SK-N-SH (cell line): ENCODE results near the gene PHACTR3. TPM values are rescaled to one million over a fixed set of nuclear protein-coding genes. Genes with fewer than 3 reads are reported as not detected.

Experiments used
- CTCF ChIA-PET: fragments of 300-600, 350-600 bp; formaldehyde crosslinking; extraction: SDS; loops from one replicate; lab custom pipeline; 2021; lab: Yijun Ruan, JAX
- POLR2A ChIA-PET: fragments of 350-600 bp; sonication (Branson Sonifier 250); formaldehyde crosslinking; extraction: SDS; loops from one replicate; lab custom pipeline; 2020; ENCODE audit warnings: antibody characterized with exemption, inconsistent platforms; lab: Yijun Ruan, JAX
- DNase-seq: peaks from one replicate; pipeline ENCODE4 v3.0.0; 2012
- H2AFZ ChIP-seq: fragments of 200-600 bp; sonication (generic); 2 replicates; pipeline ENCODE4 v1.8.1; 2016; ENCODE audit warnings: antibody characterized with exemption, mild to moderate bottlenecking, low read depth
- H3F3A ChIP-seq: fragments of 200-600 bp; sonication (generic); replicated peaks from 2 replicates; pipeline ENCODE3; 2016; ENCODE audit warnings: antibody characterized with exemption, mild to moderate bottlenecking; ENCODE audit not compliant: insufficient read depth
- H3K27ac ChIP-seq, 2 experiments: fragments of 200-500 bp in 1 of 2; fragments of 200-600 bp in 1 of 2; sonication (Bioruptor generic) in 1 of 2; sonication (generic), shearing (Covaris generic) in 1 of 2; 2 replicates each; pipeline versions ENCODE4 v1.5.1 to v1.6.1; 2014 to 2016; ENCODE audit warnings: low read depth in 2 of 2, inconsistent platforms in 1 of 2, low read length in 1 of 2, mild to moderate bottlenecking in 1 of 2, mixed read lengths in 1 of 2
- H3K27me3 ChIP-seq: fragments of 200-600 bp; sonication (generic), shearing (Covaris generic); 2 replicates; pipeline ENCODE4 v1.6.1; 2016; ENCODE audit warnings: mixed run types; ENCODE audit not compliant: insufficient read depth
- H3K36me3 ChIP-seq, 2 experiments: fragments of 200-500 bp in 1 of 2; fragments of 200-600 bp in 1 of 2; sonication (Bioruptor generic) in 1 of 2; sonication (generic) in 1 of 2; replicated peaks in 1 of 2; 2 replicates each; pipeline versions ENCODE3 to v1.5.1; 2014 to 2016; ENCODE audit warnings: low read length in 1 of 2, mild to moderate bottlenecking in 1 of 2; ENCODE audit not compliant: insufficient read depth in 2 of 2, control insufficient read depth in 1 of 2
- H3K4me1 ChIP-seq, 2 experiments: fragments of 200-500 bp in 1 of 2; fragments of 200-600 bp in 1 of 2; sonication (Bioruptor generic) in 1 of 2; sonication (generic), shearing (Covaris generic) in 1 of 2; 2 replicates each; pipeline versions ENCODE4 v1.5.1 to v1.6.1; 2014 to 2016; ENCODE audit warnings: low read depth in 1 of 2, low read length in 1 of 2, mixed run types in 1 of 2; ENCODE audit not compliant: insufficient read depth in 2 of 2, control insufficient read depth in 1 of 2
- H3K4me2 ChIP-seq: fragments of 200-600 bp; sonication (generic), shearing (Covaris generic); 2 replicates; pipeline ENCODE4 v1.6.1; 2017; ENCODE audit warnings: mixed run types
- H3K4me3 ChIP-seq, 2 experiments: fragments of 200-500 bp in 1 of 2; fragments of 200-600 bp in 1 of 2; sonication (Bioruptor generic) in 1 of 2; sonication (generic), shearing (Covaris generic) in 1 of 2; 2 replicates each; pipeline versions ENCODE4 v1.5.1 to v1.8.1; 2014 to 2016; ENCODE audit warnings: low read depth in 2 of 2, inconsistent platforms in 1 of 2, low read length in 1 of 2, mild to moderate bottlenecking in 1 of 2, mixed read lengths in 1 of 2, moderate library complexity in 1 of 2
- H3K79me2 ChIP-seq: fragments of 200-600 bp; sonication (generic); 2 replicates; pipeline ENCODE4 v1.8.1; 2017; ENCODE audit warnings: mild to moderate bottlenecking; ENCODE audit not compliant: insufficient read depth
- H3K9ac ChIP-seq: fragments of 200-600 bp; sonication (generic); 2 replicates; pipeline ENCODE4 v1.6.1; 2017; ENCODE audit warnings: mixed run types
- H3K9me2 ChIP-seq: fragments of 200-600 bp; sonication (generic); 2 replicates; pipeline ENCODE4 v1.6.1; 2017; ENCODE audit warnings: mixed run types
- H3K9me3 ChIP-seq: fragments of 200-600 bp; sonication (generic); 2 replicates; pipeline ENCODE4 v1.6.1; 2017; ENCODE audit warnings: mixed run types, mild to moderate bottlenecking, moderate library complexity
- H4K20me1 ChIP-seq: fragments of 200-600 bp; sonication (generic); 2 replicates; pipeline ENCODE4 v1.6.1; 2017; ENCODE audit warnings: mild to moderate bottlenecking, mixed run types; ENCODE audit not compliant: insufficient read depth
- CHD2 ChIP-seq: fragments of 150-350 bp; IDR thresholded peaks from 2 replicates; pipeline ENCODE4 v1.6.1; 2018; ENCODE audit warnings: low read length; ENCODE audit not compliant: partially characterized antibody
- CTCF ChIP-seq: fragments of 200-600 bp; sonication (generic); IDR thresholded peaks from 2 replicates; pipeline ENCODE4 v1.6.1; 2017; ENCODE audit warnings: antibody characterized with exemption, mild to moderate bottlenecking, moderate library complexity
- FOXJ3 ChIP-seq: sonication (generic); formaldehyde crosslinking; IDR thresholded peaks from 2 replicates; pipeline ENCODE4 v1.5.1; 2020; ENCODE audit warnings: mild to moderate bottlenecking, missing genetic modification reagents
- FOXM1 ChIP-seq: IDR thresholded peaks from 2 replicates; pipeline ENCODE4 v1.4.0; 2012; ENCODE audit warnings: low read depth, mild to moderate bottlenecking
- GABPA ChIP-seq: IDR thresholded peaks from 2 replicates; pipeline ENCODE4 v1.4.0; 2012; ENCODE audit warnings: low read depth, mild to moderate bottlenecking
- GATA2 ChIP-seq: sonication (generic); formaldehyde crosslinking; IDR thresholded peaks from 2 replicates; pipeline ENCODE4 v1.5.0; 2020; ENCODE audit warnings: mild to moderate bottlenecking, missing genetic modification reagents
- JUND ChIP-seq: IDR thresholded peaks from 2 replicates; pipeline ENCODE4 v1.4.0; 2012
- MEF2A ChIP-seq: IDR thresholded peaks from 2 replicates; pipeline ENCODE4 v1.4.0; 2012; ENCODE audit warnings: low read depth, borderline replicate concordance
- NRF1 ChIP-seq: IDR thresholded peaks from 2 replicates; pipeline ENCODE4 v1.6.1; 2012; ENCODE audit warnings: low read depth, mild to moderate bottlenecking, low read length
- POLR2AphosphoS5 ChIP-seq: IDR thresholded peaks from 2 replicates; pipeline ENCODE4 v1.6.1; 2012; ENCODE audit warnings: low read depth, low read length
- RAD21 ChIP-seq: IDR thresholded peaks from 2 replicates; pipeline ENCODE4 v1.6.1; 2012; ENCODE audit warnings: mild to moderate bottlenecking, low read length
- REST ChIP-seq: IDR thresholded peaks from 2 replicates; pipeline ENCODE4 v1.6.1; 2012; ENCODE audit warnings: mild to moderate bottlenecking, low read depth, low read length, moderate library complexity
- RFX5 ChIP-seq: IDR thresholded peaks from 2 replicates; pipeline ENCODE4 v1.6.1; 2012; ENCODE audit warnings: mild to moderate bottlenecking, improper control_type of control experiment, low read length
- SIN3A ChIP-seq: IDR thresholded peaks from 2 replicates; pipeline ENCODE4 v1.6.1; 2012; ENCODE audit warnings: low read depth, mild to moderate bottlenecking, low read length, moderate library complexity, borderline replicate concordance
- TAF1 ChIP-seq: IDR thresholded peaks from 2 replicates; pipeline ENCODE4 v1.6.1; 2012; ENCODE audit warnings: low read depth, mild to moderate bottlenecking, low read length, moderate library complexity, borderline replicate concordance
- TEAD4 ChIP-seq: IDR thresholded peaks from 2 replicates; pipeline ENCODE4 v1.4.0; 2012; ENCODE audit warnings: mild to moderate bottlenecking, borderline replicate concordance; ENCODE audit not compliant: insufficient read depth
- USF2 ChIP-seq: fragments of 150-350 bp; IDR thresholded peaks from 2 replicates; pipeline ENCODE4 v1.6.1; 2017; ENCODE audit warnings: antibody characterized with exemption, low read length, low read depth, borderline replicate concordance
- WGBS: methylation state at CpG from one replicate; pipeline ENCODE4 v1.1.6; 2017; ENCODE audit warnings: low lambda C conversion rate; 5-methylcytosine and 5-hydroxymethylcytosine counted together
- polyA plus RNA-seq, 3 experiments: library from polyadenylated mRNA; depleted of rRNA; stranded (reverse); fragments of >200 nt; gene quantifications; 2 replicates each; pipeline ENCODE4 v1.2.3, GENCODE V29; 2012

Gene PHACTR3
- polyA plus RNA-seq, 1 of the 3 experiments (the other 2 are of a cell fraction): 0.10 TPM

GRCh38 chr20:59845472-59845871 lies 241.1 kb downstream of the PHACTR3 start:
- H2AFZ ChIP-seq: no peak overlapping the region
- DNase-seq: no peak
- H3F3A ChIP-seq: no peaks in the 10 kb centered on the region
- H3K4me2 ChIP-seq: no peak overlapping the region
- WGBS: 55% methylated on average over 3 of the region's 3 CpGs
- TF ChIP-seq FOXM1: no peak
- no peak for TF ChIP-seq NRF1
- TF ChIP-seq JUND: no peak
- no peak for TF ChIP-seq RAD21
- no peak for TF ChIP-seq CHD2
- no peak for TF ChIP-seq TAF1
- no peak for TF ChIP-seq REST
- TF ChIP-seq SIN3A: no peak
- no peak for TF ChIP-seq CTCF
- no peak for TF ChIP-seq USF2
- TF ChIP-seq TEAD4: no peak
- TF ChIP-seq GATA2 (CRISPR knock-in tag): no peak
- no peak for TF ChIP-seq MEF2A
- TF ChIP-seq POLR2AphosphoS5: no peak
- no peak for TF ChIP-seq GABPA
- TF ChIP-seq FOXJ3 (CRISPR knock-in tag): no peak
- TF ChIP-seq RFX5: no peak
- TF ChIP-seq, all 33 proteins: peak for 0
- no peaks in the 10 kb centered on the region for H3K9me2 ChIP-seq
- H3K27me3 ChIP-seq: no peaks in the 10 kb centered on the region
- H4K20me1 ChIP-seq: no peaks in the 10 kb centered on the region
- ChIA-PET CTCF (interaction anchor here (10.4 to 10.8 kb wide), 2 partner anchors 8 to 62 kb away, joined by 111 to 170 read pairs; no protein-coding TSS in a partner anchor), POLR2A (no interaction called here)
- no peaks in the 10 kb centered on the region for H3K4me1 ChIP-seq
- no peaks in the 10 kb centered on the region for H3K79me2 ChIP-seq
- no peak overlapping the region for H3K27ac ChIP-seq
- H3K9ac ChIP-seq: no peak overlapping the region
- no peak overlapping the region for H3K4me3 ChIP-seq
- H3K36me3 ChIP-seq: peaks cover 0 to 5% of the 10 kb centered on the region in 2 experiments
- no peaks in the 10 kb centered on the region for H3K9me3 ChIP-seq
